ENCODE results near the gene MS4A10.

Gene MS4A10

DNA sequence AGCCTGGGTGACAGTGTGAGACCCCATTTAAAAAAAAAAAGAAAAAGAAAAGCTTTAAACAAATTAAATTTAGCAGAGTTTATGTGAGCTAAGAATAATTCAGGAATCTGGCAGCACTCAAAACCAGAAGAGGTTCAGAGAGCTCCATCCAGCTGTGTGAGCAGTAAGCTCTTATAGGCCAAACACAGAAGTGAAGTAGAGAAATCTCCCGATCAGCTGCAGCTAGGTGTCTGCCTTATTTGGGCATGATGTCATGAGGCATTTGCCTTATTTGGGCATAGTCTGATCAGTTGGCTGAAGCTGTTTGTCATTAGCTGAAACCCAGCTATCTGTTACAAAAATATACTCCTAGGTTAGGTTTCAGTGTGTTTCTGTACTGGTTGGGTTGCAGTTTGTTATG lies 20.3 kb upstream of the MS4A10 start:
- in situ Hi-C loops (cut with HindIII; ENCODE audit: low sequenced_read_pairs), result no loop called here

DNA sequence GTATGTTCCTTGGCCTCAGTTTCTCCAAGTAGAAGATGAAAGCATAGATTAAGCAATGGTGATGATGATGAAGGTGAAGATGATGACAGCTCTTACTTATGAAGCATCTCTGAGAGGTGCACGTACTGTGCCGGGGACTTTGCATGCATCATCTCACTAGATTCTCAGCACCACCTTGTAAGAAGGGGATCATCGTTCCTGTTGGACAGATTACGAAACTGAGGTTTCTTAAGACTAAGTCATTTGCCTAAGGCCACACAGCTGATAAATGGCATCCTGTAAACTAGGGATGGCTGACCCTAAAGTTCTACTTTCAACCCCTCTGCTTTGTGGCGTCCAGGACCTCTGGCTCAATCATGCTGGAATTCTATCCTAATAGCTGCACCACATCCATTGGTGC lies 19.8 kb upstream of the MS4A10 start:
- in situ Hi-C loops (cut with HindIII; ENCODE audit: low sequenced_read_pairs), result no loop called here

DNA sequence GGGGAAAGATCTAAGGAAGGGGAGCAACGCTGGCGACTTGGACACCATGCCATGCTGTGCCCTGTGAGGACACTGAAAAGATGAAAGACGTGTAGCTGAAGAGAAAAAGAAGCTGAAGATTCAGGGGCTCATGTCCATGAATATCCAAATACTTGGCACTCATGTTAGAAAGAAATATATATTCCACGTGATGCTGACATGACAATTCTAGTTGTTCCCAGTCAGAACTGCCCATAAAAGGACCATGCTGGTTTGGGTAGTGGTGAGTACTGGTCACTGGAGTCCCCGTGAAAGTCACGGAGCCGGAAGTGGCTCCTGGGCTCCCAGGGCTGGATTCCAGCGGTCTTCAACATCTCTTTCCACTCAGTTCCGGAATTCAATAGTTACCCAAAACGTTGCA lies 18.6 kb upstream of the MS4A10 start:
- in situ Hi-C loops (cut with HindIII; ENCODE audit: low sequenced_read_pairs), result no loop called here

DNA sequence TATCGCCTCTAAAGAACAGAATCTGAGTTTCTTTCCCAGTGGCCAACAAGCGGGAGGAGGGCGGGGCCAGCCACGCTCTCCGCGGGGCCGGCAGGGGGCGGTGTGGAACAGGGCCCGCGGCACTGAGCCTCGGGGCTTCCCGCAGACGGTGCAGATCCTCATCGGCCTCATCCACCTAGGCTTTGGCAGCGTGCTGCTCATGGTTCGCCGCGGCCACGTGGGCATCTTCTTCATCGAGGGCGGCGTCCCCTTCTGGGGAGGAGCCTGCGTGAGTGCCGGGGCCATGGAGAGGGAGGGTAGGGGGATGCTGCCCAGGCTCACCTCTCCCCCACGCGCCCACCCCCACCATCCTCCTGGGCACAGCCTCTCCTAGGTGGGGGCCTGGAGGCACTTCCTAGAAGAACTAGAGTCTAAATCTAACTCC lies 17.7 kb upstream of the MS4A10 start:
- in situ Hi-C loops (cut with HindIII; ENCODE audit: low sequenced_read_pairs), result no loop called here

DNA sequence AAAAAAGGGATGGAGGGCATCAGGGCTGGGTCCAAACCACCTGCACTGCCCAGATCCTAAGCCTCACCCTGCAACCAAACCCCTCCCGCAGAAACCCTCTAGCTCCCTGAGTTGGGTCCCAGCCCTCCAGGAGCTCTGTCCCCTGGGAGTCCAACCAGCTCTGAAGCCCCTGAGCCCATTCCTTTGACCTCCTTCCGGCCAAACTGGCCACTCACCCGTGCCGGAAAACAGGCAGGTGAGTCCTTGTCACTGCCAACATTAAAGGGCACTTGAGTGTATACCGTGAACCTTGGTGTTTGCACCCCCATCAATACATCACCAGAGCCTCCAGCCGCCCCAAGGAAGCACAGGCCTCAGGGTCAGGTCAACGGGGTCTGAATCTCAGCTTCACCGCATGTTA lies 16.9 kb upstream of the MS4A10 start:
- in situ Hi-C loops (cut with HindIII; ENCODE audit: low sequenced_read_pairs), result no loop called here

DNA sequence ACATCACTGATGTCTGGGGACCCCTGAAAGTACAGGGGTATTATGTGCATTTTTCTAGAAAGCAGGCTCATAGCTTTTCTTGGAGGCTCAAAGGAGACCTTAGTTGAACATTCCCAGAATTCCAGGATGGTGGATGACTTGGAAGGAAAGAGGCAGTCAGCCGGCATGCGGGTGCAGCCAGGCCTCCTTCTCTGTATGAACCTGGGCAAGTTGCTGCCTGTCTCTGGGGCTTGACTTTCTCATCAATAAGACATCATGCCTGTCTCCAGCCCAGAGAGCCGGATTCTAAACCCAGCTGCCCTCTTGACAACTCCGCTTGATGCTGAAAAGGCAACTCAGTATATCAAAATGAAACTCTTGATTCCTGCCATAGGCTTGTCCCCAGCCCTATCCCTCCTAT lies 15.9 kb upstream of the MS4A10 start:
- in situ Hi-C loops (cut with HindIII; ENCODE audit: low sequenced_read_pairs), result no loop called here

DNA sequence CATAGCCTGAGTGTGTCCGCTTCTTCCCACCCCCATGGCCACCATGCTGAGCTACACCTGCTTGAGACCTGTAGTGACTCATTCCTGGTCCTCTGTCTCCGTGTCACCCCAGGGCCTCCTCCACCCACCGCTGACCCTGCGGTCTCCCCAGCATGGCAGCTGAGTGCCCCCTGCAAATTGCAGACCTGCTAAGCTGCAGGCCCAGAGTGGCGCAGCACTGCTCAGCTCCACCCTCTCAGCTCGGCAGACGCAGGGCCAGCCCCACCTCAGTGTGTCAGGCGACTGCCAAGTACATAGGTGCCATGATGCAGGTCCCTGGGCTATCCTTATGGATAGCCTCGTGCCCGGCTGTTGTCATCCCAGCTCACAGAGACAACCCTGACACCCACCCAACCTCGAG lies 15.3 kb upstream of the MS4A10 start:
- in situ Hi-C loops (cut with HindIII; ENCODE audit: low sequenced_read_pairs), result loop anchor here (5.0 kb wide), 1 partner anchor 127 kb away; no protein-coding TSS in a partner anchor

DNA sequence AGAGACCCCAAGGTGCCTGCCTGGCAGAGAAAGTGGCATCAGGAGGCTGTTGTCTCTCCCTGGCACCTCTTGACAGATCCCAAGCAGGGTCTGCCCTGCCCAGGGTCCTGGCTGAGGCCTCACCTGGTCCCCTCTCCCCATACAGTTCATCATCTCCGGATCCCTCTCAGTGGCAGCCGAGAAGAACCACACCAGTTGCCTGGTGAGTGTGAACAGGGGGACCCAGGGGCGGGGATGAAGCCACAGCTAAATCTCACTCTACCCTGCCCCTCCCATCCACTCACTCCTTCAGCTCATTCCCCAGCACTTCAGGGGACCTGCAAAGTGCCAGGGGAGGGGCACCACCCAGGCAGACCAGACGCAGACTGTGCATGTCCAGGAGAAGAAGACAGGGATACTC lies 14.0 kb upstream of the MS4A10 start:
- in situ Hi-C loops (cut with HindIII; ENCODE audit: low sequenced_read_pairs), result loop anchor here (5.0 kb wide), 1 partner anchor 126 kb away; no protein-coding TSS in a partner anchor

DNA sequence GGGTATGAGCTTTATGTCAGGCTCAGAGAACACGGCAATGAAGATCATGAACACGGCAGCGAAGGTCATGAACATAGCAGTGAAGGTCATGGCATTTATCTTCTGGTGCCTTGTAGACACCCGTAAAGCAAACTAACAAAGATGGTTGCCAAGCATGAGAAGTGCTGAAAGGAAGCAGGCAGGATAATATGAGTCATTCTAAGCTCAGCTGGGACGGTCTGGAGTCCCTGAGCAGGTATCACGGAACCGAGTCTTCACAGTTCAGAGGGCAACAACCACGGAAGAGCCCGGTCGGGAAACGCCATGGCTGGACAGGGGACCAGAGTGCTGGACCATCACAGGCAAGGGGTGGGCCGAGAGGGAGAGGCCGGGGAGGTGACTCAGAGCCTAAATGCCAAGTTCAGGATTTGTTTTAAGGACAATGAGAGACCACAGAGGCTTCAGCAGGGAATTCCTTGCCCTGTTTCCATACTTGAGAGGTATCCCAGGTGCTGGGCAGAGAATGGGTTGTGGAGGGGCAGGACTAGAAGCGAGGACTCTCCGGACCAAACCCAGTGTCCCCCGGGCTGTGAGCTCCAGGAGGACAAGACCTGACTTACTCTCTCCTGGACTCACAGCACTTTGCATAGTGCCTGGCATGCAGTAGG lies 13.1 kb upstream of the MS4A10 start:
- in situ Hi-C loops (cut with HindIII; ENCODE audit: low sequenced_read_pairs), result loop anchor here (5.0 kb wide), 1 partner anchor 125 kb away; no protein-coding TSS in a partner anchor

DNA sequence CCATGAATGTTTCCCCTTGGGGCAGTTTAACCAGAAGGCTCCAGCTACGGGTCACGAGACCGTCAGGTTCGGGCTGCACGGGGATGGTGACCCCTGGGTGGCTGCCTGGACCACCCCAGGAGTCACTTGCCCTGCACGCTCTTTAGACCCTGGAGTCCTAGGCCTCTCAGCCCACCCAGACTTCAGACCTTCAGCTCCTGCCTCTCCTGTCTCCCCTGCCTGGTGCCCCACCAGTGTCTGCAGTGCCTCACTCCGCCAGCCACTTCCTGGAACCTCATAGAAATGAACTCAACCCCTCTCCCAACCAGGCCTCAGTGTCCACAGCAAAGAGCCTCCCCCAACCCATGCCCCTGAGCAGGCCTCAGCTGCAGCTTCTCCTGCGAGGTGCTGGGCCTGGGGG lies 12.5 kb upstream of the MS4A10 start:
- in situ Hi-C loops (cut with HindIII; ENCODE audit: low sequenced_read_pairs), result loop anchor here (5.0 kb wide), 1 partner anchor 125 kb away; no protein-coding TSS in a partner anchor

DNA sequence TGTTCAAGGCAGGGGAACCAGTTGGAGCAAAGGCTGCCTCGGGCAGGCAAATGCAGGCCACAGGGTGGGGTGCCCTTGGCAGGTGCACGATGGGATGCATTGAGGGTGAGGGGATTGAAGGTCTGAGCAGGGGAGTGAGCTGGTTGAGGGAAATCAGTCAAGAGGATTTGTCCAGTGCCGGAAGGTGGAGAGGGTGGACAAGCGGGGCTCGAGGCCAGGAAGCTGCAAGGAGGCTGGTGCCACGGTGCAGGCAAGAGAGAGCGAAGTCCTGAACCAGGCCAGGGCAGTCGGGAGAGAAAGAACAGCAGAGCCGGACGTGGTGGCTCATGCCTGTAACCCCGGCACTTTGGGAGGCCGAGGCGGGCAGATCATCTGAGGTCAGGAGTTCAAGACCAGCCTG lies 10.4 kb upstream of the MS4A10 start:
- in situ Hi-C loops (cut with HindIII; ENCODE audit: low sequenced_read_pairs), result loop anchor here (5.0 kb wide), 2 partner anchors 53 to 123 kb away; no protein-coding TSS in a partner anchor

DNA sequence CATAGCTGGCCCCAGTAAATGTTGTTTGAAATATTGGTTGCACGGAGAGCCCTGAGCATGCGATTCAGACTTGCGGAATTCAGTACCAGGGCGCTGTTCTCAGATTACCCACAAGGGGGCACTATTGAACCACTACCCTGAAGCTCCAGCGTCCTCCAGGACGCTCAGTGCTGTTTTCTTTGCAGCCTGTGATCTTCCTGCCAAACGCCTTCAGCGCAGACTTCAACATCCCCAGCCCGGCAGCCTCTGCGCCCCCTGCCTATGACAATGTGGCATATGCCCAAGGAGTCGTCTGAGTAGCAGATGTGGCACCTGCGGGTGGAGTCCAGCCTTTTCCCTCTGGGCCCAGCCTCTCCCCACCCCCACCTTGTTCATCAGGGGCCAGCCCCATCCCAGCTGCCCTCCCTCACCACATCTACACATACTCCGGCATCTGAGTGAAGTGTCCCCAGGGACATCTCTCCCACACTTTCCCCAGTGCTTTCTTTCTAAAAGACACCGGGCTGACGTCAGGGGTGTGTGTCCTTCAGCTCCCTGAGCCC lies 9.6 kb upstream of the MS4A10 start:
- in situ Hi-C loops (cut with HindIII; ENCODE audit: low sequenced_read_pairs), result loop anchor here (5.0 kb wide), 1 partner anchor 52 kb away; no protein-coding TSS in a partner anchor

DNA sequence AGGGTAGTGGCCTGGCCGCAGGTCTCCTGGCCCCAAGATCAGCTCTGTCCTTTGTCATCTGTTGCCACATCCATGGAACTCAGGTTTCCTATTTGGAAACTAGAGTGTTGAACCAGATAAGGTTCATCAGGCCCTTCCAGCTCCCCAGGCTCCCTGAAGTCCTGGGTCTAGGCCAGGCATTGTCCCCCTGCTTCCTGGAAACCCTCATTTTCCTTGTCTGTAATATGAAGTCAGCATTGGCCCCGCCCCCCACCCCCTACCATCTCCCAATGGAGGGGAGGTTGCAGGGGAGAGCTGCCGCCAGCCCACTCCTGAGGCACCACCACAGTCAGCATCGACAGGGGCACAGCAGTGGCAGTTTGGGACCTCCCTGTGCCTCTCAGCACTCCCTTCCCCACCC lies 9.0 kb upstream of the MS4A10 start:
- in situ Hi-C loops (cut with HindIII; ENCODE audit: low sequenced_read_pairs), result loop anchor here (5.0 kb wide), 1 partner anchor 51 kb away; no protein-coding TSS in a partner anchor

DNA sequence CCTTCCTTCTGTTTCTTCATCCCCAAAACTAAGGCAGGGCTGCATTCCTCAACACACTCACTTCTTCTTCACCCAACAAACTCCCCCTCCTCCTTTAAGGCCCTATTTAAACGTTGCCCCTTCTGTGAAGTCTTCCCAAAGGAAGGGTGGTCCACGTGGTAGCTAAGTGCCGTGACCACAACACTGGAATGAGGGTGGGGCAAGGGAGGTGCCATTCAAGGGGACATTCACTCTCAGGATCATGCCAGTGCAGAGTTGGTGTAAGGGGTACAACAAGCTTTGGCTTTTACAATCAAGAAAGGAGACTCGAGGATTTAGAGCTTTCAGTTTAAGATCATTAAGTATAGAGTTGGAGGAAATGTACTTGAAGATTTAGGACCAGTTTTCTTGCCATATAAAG lies 8.0 kb upstream of the MS4A10 start:
- in situ Hi-C loops (cut with HindIII; ENCODE audit: low sequenced_read_pairs), result loop anchor here (5.0 kb wide), 1 partner anchor 50 kb away; no protein-coding TSS in a partner anchor

DNA sequence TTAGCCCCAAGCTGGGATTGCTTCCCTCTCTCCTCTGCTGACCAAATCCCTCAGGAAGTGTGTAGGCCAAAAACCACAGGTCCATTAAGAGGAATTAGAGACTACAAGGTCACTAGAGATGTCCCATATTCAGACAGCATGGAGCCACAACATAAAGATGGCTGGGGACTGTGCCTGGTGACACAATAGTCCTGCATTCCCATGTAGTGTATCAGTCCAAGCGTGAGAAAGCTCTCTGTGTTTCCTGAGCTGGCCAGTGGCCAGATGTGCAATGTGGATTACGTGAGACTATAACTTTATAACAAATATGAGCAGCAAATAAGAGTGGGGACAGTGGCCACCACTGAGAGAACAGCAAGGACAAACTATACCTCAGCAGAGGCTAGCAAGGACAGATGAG lies 7.6 kb upstream of the MS4A10 start:
- in situ Hi-C loops (cut with HindIII; ENCODE audit: low sequenced_read_pairs), result loop anchor here (5.0 kb wide), 1 partner anchor 50 kb away; no protein-coding TSS in a partner anchor

DNA sequence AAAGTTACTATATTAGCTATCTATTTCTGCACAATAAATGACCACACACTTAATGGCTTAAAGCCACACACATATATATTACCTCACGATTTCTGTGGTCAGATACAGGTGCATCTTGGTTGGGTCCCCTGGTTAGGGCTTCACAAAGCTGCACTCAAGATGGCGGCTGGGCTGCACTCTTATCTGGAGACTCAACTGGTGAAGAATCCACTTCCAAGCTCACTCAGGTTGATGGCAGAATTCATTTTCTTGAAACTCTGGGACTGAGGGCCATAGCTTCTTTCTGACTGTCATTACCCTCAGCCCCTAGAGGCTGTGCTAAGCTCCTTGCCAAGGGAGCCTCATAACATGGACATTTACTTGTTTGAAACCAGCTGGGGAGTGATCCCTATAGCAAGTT lies 5.1 kb upstream of the MS4A10 start:
- in situ Hi-C loops (cut with HindIII; ENCODE audit: low sequenced_read_pairs), result no loop called here

DNA sequence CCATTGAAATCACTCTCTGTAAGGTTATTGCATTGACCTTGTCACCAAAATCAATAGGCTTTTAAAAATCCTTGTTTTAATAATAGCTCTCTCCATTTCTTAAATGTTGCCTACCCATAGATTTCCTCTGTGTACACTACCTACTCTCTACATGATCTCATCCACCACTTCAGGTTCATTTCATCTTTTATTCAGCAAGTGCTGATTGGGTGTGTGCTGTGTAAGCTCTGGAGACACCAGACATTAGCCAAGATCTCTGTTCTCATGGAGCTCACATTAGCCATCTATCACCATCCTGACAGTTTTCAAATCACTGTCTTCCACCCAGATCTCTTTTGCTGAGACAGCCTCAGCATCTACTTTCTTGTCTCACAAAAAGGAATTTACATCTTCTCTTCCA lies 4.4 kb upstream of the MS4A10 start:
- in situ Hi-C loops (cut with HindIII; ENCODE audit: low sequenced_read_pairs), result no loop called here

DNA sequence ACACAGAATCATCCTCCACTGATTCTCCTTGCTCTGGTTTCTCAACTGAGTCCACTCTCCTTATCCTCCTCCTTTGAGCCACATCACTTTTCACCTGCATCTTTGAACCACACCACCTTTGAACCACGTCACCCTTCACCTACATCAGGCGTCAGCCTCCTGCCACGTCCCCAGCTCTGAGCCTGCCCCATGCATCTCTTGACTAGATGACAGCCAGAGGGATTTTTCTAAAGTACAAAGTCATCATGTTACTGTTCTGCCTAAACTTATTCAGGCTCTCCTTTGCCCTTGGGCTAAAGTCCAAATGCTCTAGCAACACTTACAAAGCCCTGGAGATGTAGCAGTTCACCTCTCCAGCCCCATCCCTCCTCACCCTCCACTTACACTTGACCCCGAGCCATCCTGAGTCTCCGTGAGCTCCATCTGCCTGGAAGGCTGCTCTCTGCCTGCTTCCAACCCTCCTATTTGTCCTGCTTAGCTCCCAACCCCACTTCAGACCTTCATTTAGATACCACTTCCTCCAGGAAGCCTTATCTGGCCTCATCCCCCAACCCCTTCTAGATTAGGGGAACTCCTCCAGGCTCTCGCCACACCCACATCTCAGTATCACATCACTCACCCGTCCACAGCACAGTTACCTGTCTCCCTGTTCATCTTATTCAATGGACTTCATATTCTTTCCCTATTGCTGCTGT lies 3.7 kb upstream of the MS4A10 start:
- in situ Hi-C loops (cut with HindIII; ENCODE audit: low sequenced_read_pairs), result no loop called here

DNA sequence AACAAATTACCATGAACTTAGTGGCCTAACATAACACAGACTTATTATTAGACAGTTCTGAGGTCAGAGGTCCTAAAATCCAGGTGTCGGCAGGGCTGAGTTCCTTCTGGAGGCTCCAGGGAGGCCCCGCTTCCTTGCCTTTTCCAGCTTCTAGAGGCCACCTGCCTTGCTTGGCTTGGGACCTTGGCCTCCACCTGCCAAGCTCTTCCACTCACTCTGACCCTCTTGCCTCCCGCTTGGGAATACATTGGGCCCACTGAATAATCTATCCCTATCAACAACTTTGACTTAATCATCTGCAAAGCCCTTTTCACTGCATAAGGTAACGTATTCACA lies 3.2 kb upstream of the MS4A10 start:
- in situ Hi-C loops (cut with HindIII; ENCODE audit: low sequenced_read_pairs), result no loop called here

DNA sequence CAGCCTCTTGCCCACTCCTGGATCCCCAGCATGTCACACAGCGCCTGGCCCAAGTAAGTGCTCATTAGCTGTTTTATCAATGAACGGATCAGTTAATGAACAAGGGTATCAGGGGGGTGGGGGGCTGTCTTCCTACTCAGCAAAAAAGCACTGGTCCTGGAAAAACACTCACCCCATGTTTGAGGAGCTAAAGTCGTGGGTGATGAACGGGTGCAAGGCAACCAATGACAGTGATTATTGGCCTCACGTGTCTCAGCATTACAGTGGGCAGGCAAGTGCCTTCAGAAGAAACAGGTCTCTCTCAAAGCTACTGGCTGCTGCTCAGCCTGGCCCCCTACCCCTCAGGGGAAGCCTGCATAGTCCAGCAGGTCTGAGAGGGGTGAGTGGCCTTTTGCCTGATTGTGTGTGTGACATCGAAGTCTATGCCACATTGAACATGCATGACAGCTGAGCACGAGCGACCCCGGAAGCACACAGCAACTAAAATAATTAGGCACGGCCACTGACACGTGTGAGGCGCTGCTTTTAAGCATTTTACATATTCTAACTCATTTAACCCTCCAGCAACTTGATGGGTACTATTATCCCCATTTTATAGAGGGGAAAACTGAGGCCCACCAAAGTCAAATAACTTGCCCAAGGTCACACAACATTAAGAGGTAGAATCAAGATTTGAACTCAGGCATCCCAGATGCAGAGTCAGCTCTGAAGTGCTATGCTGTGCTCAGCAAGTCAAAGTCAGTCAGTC lies 2.6 kb upstream of the MS4A10 start:
- in situ Hi-C loops (cut with HindIII; ENCODE audit: low sequenced_read_pairs), result no loop called here

DNA sequence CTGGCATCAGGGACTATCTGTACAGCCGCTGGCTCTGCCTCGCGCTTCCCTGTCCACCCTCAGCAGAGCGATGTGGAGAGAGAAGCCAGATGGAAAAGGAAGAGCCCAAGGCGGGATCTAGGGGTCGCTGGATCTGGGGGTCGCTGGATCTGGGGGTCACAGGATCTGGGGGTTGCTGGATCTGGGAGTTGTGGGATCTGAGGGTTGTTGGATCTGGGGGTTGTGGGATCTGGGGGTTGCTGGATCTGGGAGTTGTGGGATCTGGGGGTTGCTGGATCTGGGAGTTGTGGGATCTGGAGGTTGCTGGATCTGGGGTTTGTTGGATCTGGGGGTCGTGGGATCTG lies 2.0 kb upstream of the MS4A10 start:
- in situ Hi-C loops (cut with HindIII; ENCODE audit: low sequenced_read_pairs), result no loop called here
